ENCODE results near the gene PEPD.

The PEPD gene

GRCh38 chr19:33344573-33344925 lies 177.0 kb downstream of the PEPD start:
- DNase-seq: no peak

GRCh38 chr19:33343859-33344572 lies 177.6 kb downstream of the PEPD start:
- no peak for DNase-seq

- DNase-seq: no peak
Measured at GRCh38 chr19:33343301-33343700, 178.3 kb downstream of the PEPD start.

GRCh38 chr19:33340991-33341390 lies 180.6 kb downstream of the PEPD start:
- no peak for DNase-seq

- no peak for DNase-seq
Measured at GRCh38 chr19:33339016-33339984, 182.3 kb downstream of the PEPD start.
